Stimulated activated CD8-positive, alpha-beta memory T cell treated with anti-CD3 and anti-CD28 coated beads, Interleukin-7, amount 100 ng/mL, for 48 hours (primary cell): Measurements from ENCODE around the gene MVD.
A peak's percentile ranks its signal among the peaks of the same experiment; 100 is the strongest.

Experiments
- DNase-seq, 2 donors: peaks; one replicate each; pipeline ENCODE4 v3.0.0-alpha.2; 2020; ENCODE audit warnings: low read depth in 1 of 2; ENCODE audit errors: extremely low read depth in 1 of 2

MVD gene

GRCh38 chr16:88662843-88663606, at the start of gene MVD:
TSS of gene MVD (minus strand) at chr16:88663091. CDS start at chr16:88663080, 11 bp downstream.
- DNase-seq = peak; percentile 90 to 95

- no peak for DNase-seq
These were observed 49.6 kb upstream of the MVD start for GRCh38 chr16:88712362-88712979.

GRCh38 chr16:88711750-88712340, 49.0 kb upstream of the MVD start:
- no peak for DNase-seq

GRCh38 chr16:88710556-88710955, 47.7 kb upstream of the MVD start:
- DNase-seq = no peak

- DNase-seq = no peak
These were observed 44.3 kb upstream of the MVD start for GRCh38 chr16:88706965-88707826.

- DNase-seq = peak; percentile 85 to 89
These were observed 43.5 kb upstream of the MVD start, which contains the start of the genes CTU2 and RNF166 for GRCh38 chr16:88706229-88706964. TSS of gene CTU2 (plus strand) at chr16:88706503. CDS start at chr16:88706531, 28 bp downstream. TSS of gene RNF166 (minus strand) at chr16:88706408. CDS start at chr16:88706325, 83 bp downstream.

GRCh38 chr16:88705801-88706228, 42.9 kb upstream of the MVD start:
- DNase-seq = no peak

GRCh38 chr16:88705076-88705684, 42.3 kb upstream of the MVD start:
- DNase-seq = no peak

GRCh38 chr16:88703486-88704309, 40.8 kb upstream of the MVD start:
- DNase-seq = peak; percentile 69 to 83

GRCh38 chr16:88702371-88703210, 39.7 kb upstream of the MVD start:
- no peak for DNase-seq

GRCh38 chr16:88701581-88702370, 38.9 kb upstream of the MVD start:
- no peak for DNase-seq

GRCh38 chr16:88700636-88701482, 38.0 kb upstream of the MVD start:
- DNase-seq = peak; percentile 96

GRCh38 chr16:88700322-88700635, 37.4 kb upstream of the MVD start:
- DNase-seq = no peak

- no peak for DNase-seq
These were observed 36.3 kb upstream of the MVD start for GRCh38 chr16:88699180-88699579.

- DNase-seq = no peak
These were observed 35.8 kb upstream of the MVD start for GRCh38 chr16:88698646-88699045.

GRCh38 chr16:88697831-88698615, 35.1 kb upstream of the MVD start:
- DNase-seq = no peak
